HCT116 (cell line): ENCODE data around the gene MEGF10. TPM values are rescaled to one million over a fixed set of nuclear protein-coding genes. Genes with fewer than 3 reads are reported as not detected.

Experiments used
- ATAC-seq: fragments of 200-7000 bp; cut with Tn5 transposase; 2 replicates; pipeline ENCODE4 v1.9.1; 2020; ENCODE audit warnings: mild to moderate bottlenecking, moderate library complexity
- BruUV-seq: library from RNA; stranded (reverse); fragments of 400-500 nt; replicated peaks from 2 replicates; lab custom pipeline; 2021; lab: Mats Ljungman, UMichigan
- CTCF ChIA-PET: fragments of 300-600 bp; sonication (Branson Sonifier 250); formaldehyde crosslinking; loops from one replicate; lab custom pipeline; 2021; ENCODE audit warnings: antibody characterized with exemption; lab: Charles Lee
- POLR2A ChIA-PET: fragments of 300-600, 350-600 bp; sonication (Branson Sonifier 250); formaldehyde crosslinking; loops from one replicate; lab custom pipeline; 2021; ENCODE audit warnings: antibody characterized with exemption; lab: Charles Lee
- RAD21 ChIA-PET, 2 experiments: fragments of 300-600 bp; sonication (Branson Sonifier 250); formaldehyde crosslinking; loops; one replicate each; lab custom pipeline; 2023; ENCODE audit warnings: low total read pairs in 2 of 2; ENCODE audit not compliant: uncharacterized antibody in 2 of 2, unreplicated experiment in 2 of 2, low non-redundant PET in 1 of 2; lab: Charles Lee
- DNase-seq: peaks from one replicate; pipeline ENCODE4 v3.0.0-alpha.2; 2010; ENCODE audit warnings: low read depth, low spot score
- H2AFZ ChIP-seq: fragments of 200-600 bp; shearing (Covaris generic), sonication (generic); 2 replicates; pipeline ENCODE4 v1.6.1; 2017; ENCODE audit warnings: low read depth, mixed run types, mixed read lengths, antibody characterized with exemption, low read length; ENCODE audit not compliant: poor library complexity, severe bottlenecking
- H3K27ac ChIP-seq: 2 replicates; pipeline ENCODE4 v1.5.1; 2012; ENCODE audit warnings: low read depth, low read length
- H3K27me3 ChIP-seq: fragments of 200-600 bp; sonication (generic); 2 replicates; pipeline ENCODE4 v1.6.1; 2016; ENCODE audit warnings: mixed run types, low read length, mixed read lengths; ENCODE audit not compliant: insufficient read depth
- H3K36me3 ChIP-seq, 2 experiments: fragments of 200-500 bp in 1 of 2; fragments of 200-600 bp in 1 of 2; sonication (Bioruptor generic) in 1 of 2; sonication (generic) in 1 of 2; 2 replicates each; pipeline versions ENCODE4 v1.5.1 to v1.6.1; 2014 to 2016; ENCODE audit warnings: low read length in 2 of 2, inconsistent platforms in 1 of 2, mixed read lengths in 1 of 2, mixed run types in 1 of 2; ENCODE audit not compliant: insufficient read depth in 2 of 2, control insufficient read depth in 1 of 2
- H3K4me1 ChIP-seq, 2 experiments: fragments of 200-600 bp in 1 of 2; sonication (generic) in 1 of 2; 2 replicates each; pipeline versions ENCODE4 v1.5.1 to v1.6.1; 2012 to 2017; ENCODE audit warnings: low read length in 2 of 2, inconsistent platforms in 1 of 2, mild to moderate bottlenecking in 1 of 2, mixed read lengths in 1 of 2, mixed run types in 1 of 2, moderate library complexity in 1 of 2; ENCODE audit not compliant: insufficient read depth in 2 of 2, control insufficient read depth in 1 of 2
- H3K4me2 ChIP-seq: fragments of 200-600 bp; sonication (generic); 2 replicates; pipeline ENCODE4 v1.6.1; 2017; ENCODE audit warnings: mixed run types, low read length, mixed read lengths
- H3K4me3 ChIP-seq, 2 experiments: fragments of 200-600 bp in 1 of 2; sonication (generic) in 1 of 2; replicated peaks in 1 of 2; 2 replicates each; pipeline ENCODE4 v1.5.1; 2011 to 2016; ENCODE audit warnings: low read length in 2 of 2, control low read depth in 1 of 2, low read depth in 1 of 2, mild to moderate bottlenecking in 1 of 2, mixed read lengths in 1 of 2, mixed run types in 1 of 2
- H3K79me2 ChIP-seq: fragments of 200-600 bp; sonication (generic); 2 replicates; pipeline ENCODE4 v1.6.1; 2017; ENCODE audit warnings: mild to moderate bottlenecking, mixed run types, low read length, moderate library complexity, mixed read lengths; ENCODE audit not compliant: insufficient read depth
- H3K9ac ChIP-seq: fragments of 200-600 bp; sonication (generic); 2 replicates; pipeline ENCODE4 v1.6.1; 2016; ENCODE audit warnings: low read length, mixed read lengths
- H3K9me2 ChIP-seq: fragments of 200-600 bp; sonication (generic), shearing (Covaris generic); 2 replicates; pipeline ENCODE4 v1.6.1; 2017; ENCODE audit warnings: mixed run types, mild to moderate bottlenecking, moderate library complexity; ENCODE audit not compliant: insufficient read depth
- H3K9me3 ChIP-seq, 2 experiments: fragments of 200-500 bp in 1 of 2; fragments of 200-600 bp in 1 of 2; sonication (Bioruptor generic) in 1 of 2; sonication (generic) in 1 of 2; 2 replicates each; pipeline ENCODE4 v1.6.1; 2014 to 2017; ENCODE audit warnings: low read length in 2 of 2, mixed read lengths in 2 of 2, inconsistent platforms in 1 of 2, low read depth in 1 of 2, mild to moderate bottlenecking in 1 of 2, mixed run types in 1 of 2, moderate library complexity in 1 of 2; ENCODE audit not compliant: control insufficient read depth in 1 of 2, insufficient read depth in 1 of 2
- H4K20me1 ChIP-seq: fragments of 200-600 bp; sonication (generic), shearing (Covaris generic); 2 replicates; pipeline ENCODE4 v1.6.1; 2017; ENCODE audit warnings: mixed run types, mild to moderate bottlenecking, moderate library complexity; ENCODE audit not compliant: insufficient read depth
- ATF3 ChIP-seq: IDR thresholded peaks from 2 replicates; pipeline ENCODE4 v1.6.1; 2012
- CTCF ChIP-seq, 3 experiments: fragments of 200-600 bp in 1 of 3; sonication (generic) in 1 of 3; IDR thresholded peaks in 2 of 3; conservative IDR thresholded peaks in 1 of 3; 2 replicates each; pipeline ENCODE4 v1.5.1; 2012 to 2017; ENCODE audit warnings: low read depth in 2 of 3, low read length in 2 of 3, antibody characterized with exemption in 1 of 3, borderline replicate concordance in 1 of 3, control low read depth in 1 of 3, mild to moderate bottlenecking in 1 of 3, mixed read lengths in 1 of 3, mixed run types in 1 of 3, moderate library complexity in 1 of 3; ENCODE audit not compliant: insufficient read depth in 1 of 3
- EZH2 ChIP-seq: fragments of 200-600 bp; sonication (generic); IDR thresholded peaks from 2 replicates; pipeline ENCODE4 v1.6.1; 2017; ENCODE audit warnings: antibody characterized with exemption, mixed run types
- POLR2AphosphoS5 ChIP-seq: IDR thresholded peaks from 2 replicates; pipeline ENCODE4 v1.6.1; 2011; ENCODE audit warnings: mild to moderate bottlenecking, low read depth, low read length, moderate library complexity
- RAD21 ChIP-seq: IDR thresholded peaks from 2 replicates; pipeline ENCODE4 v1.6.1; 2012; ENCODE audit warnings: low read depth, mild to moderate bottlenecking
- SP1 ChIP-seq: IDR thresholded peaks from 2 replicates; pipeline ENCODE4 v1.6.1; 2012; ENCODE audit warnings: low read depth
- SRF ChIP-seq: IDR thresholded peaks from 2 replicates; pipeline ENCODE4 v1.6.1; 2012; ENCODE audit warnings: low read depth
- TCF7L2 ChIP-seq: IDR thresholded peaks from 2 replicates; pipeline ENCODE4 v1.7.0; 2011; ENCODE audit warnings: borderline replicate concordance, inconsistent platforms; ENCODE audit not compliant: insufficient read depth, insufficient read length; ENCODE audit errors: extremely low read depth
- ZFX ChIP-seq: fragments of 450-650 bp; IDR thresholded peaks from 2 replicates; pipeline ENCODE4 v1.6.1; 2017
- intact Hi-C: fragments of 100-400 bp; cut with micrococcal nuclease; formaldehyde crosslinking; loops from 2 replicates; pipeline ENCODE4 v1.10.0; 2022
- total RNA-seq: library from RNA; stranded (reverse); gene quantifications from one replicate; pipeline ENCODE4 v1.2.1, GENCODE V29; 2021; ENCODE audit not compliant: unreplicated experiment

Gene MEGF10
- total RNA-seq, 1 experiment from 2014 or later: 0.02 TPM

GRCh38 chr5:127373858-127374491 is 83.4 kb downstream of the MEGF10 start:
- H3K4me2 ChIP-seq: no peak overlapping the region
- intact Hi-C loops: no loop called here
- H3K4me3 ChIP-seq: no peak overlapping the region
- no peak overlapping the region for H2AFZ ChIP-seq
- ChIA-PET RAD21 (no interaction called here), POLR2A (no interaction called here), CTCF (no interaction called here)
- H3K79me2 ChIP-seq: no peaks in the 10 kb centered on the region
- DNase-seq (no peak), ATAC-seq (no peak)
- H3K4me1 ChIP-seq: no peaks in the 10 kb centered on the region; a peak in 1 of 4 replicates
- no peaks in the 10 kb centered on the region for H3K27me3 ChIP-seq
- TF ChIP-seq ATF3 (no peak), CTCF (IDR thresholded peaks at IDR 0.05 in 2 of 3, conservative IDR thresholded peaks at IDR 0.05 in 1 of 3; ENCODE audit: borderline replicate concordance in 1 of 3, insufficient read depth in 1 of 3, low read depth in 2 of 3, low read length in 2 of 3) (peak in 2 of 3 experiments; percentile 33 to 55; a peak in 3 of 6 replicates), TCF7L2 (no peak), SRF (no peak), ZFX (no peak), RAD21 (peak; percentile 12; the same call in 1 of the 2 replicates), EZH2 (no peak), POLR2AphosphoS5 (no peak), SP1 (no peak)
- no peak overlapping the region for H3K27ac ChIP-seq
- no peaks in the 10 kb centered on the region for H4K20me1 ChIP-seq
- no TSS peak for BruUV-seq
- no peaks in the 10 kb centered on the region for H3K9me3 ChIP-seq
- H3K9ac ChIP-seq: no peak overlapping the region
- H3K9me2 ChIP-seq: no peaks in the 10 kb centered on the region
- no peaks in the 10 kb centered on the region for H3K36me3 ChIP-seq
